OCI-LY3 (cell line): ENCODE measurements around the gene ARCN1.
"Not testable (repeated sequence)": the region's sequence is repeated elsewhere in the genome, so short reads cannot be mapped to it uniquely, and the experiment has no call there.

Source experiments
- H2AFZ ChIP-seq: fragments of 200-600, 300-600 bp; shearing (Covaris generic); 2 replicates; pipeline ENCODE4 v1.6.0; 2014; ENCODE audit warnings: antibody characterized with exemption, low read depth, low read length
- H3K27ac ChIP-seq: fragments of 200-600, 300-600 bp; sonication (generic); 2 replicates; pipeline ENCODE4 v1.5.1; 2014; ENCODE audit warnings: mild to moderate bottlenecking, low read length, moderate library complexity, mixed read lengths
- H3K27me3 ChIP-seq: fragments of 200-600, 300-600 bp; sonication (generic); 2 replicates; pipeline ENCODE4 v1.6.1; 2014; ENCODE audit warnings: low read depth, low read length, mixed read lengths
- H3K36me3 ChIP-seq: fragments of 200-600, 300-600 bp; sonication (generic); replicated peaks from 2 replicates; pipeline ENCODE3; 2014; ENCODE audit warnings: low read depth, low read length, mixed read lengths
- H3K4me1 ChIP-seq: fragments of 300-600, 200-600 bp; sonication (generic); 2 replicates; pipeline ENCODE4 v1.6.1; 2014; ENCODE audit warnings: low read length, mixed read lengths
- H3K4me2 ChIP-seq: fragments of 200-600, 300-600 bp; sonication (generic); 2 replicates; pipeline ENCODE4 v1.6.1; 2014; ENCODE audit warnings: low read length, mixed read lengths
- H3K4me3 ChIP-seq: fragments of 300-600, 200-600 bp; sonication (generic); 2 replicates; pipeline ENCODE4 v1.5.1; 2014; ENCODE audit warnings: antibody characterized with exemption, mild to moderate bottlenecking, low read length, moderate library complexity
- H3K79me2 ChIP-seq: fragments of 300-600, 200-600 bp; shearing (Covaris generic); 2 replicates; pipeline ENCODE4 v1.6.1; 2014; ENCODE audit warnings: mild to moderate bottlenecking, low read length, mixed read lengths
- H3K9ac ChIP-seq: fragments of 300-600, 200-600 bp; shearing (Covaris generic); 2 replicates; pipeline ENCODE4 v1.6.0; 2014; ENCODE audit warnings: mild to moderate bottlenecking, low read length, moderate library complexity
- H3K9me3 ChIP-seq: fragments of 200-600, 300-600 bp; shearing (Covaris generic); 2 replicates; pipeline ENCODE4 v1.6.1; 2014; ENCODE audit warnings: low read length, mixed read lengths; ENCODE audit not compliant: insufficient read depth
- H4K20me1 ChIP-seq: fragments of 200-600, 300-600 bp; sonication (generic); 2 replicates; pipeline ENCODE4 v1.6.1; 2016; ENCODE audit warnings: low read length, mixed read lengths; ENCODE audit not compliant: insufficient read depth
- CTCF ChIP-seq: fragments of 200-600, 300-600 bp; sonication (generic); IDR thresholded peaks from 2 replicates; pipeline ENCODE4 v1.5.1; 2014; ENCODE audit warnings: antibody characterized with exemption, low read length, low read depth
- EZH2phosphoT487 ChIP-seq: fragments of 200-600 bp; shearing (Covaris generic); IDR thresholded peaks from 2 replicates; pipeline ENCODE4 v1.6.1; 2018; ENCODE audit warnings: antibody characterized with exemption, mixed run types, low read depth

The ARCN1 gene

GRCh38 chr11:118569670-118570069, 2.5 kb upstream of the ARCN1 start:
- TF ChIP-seq EZH2phosphoT487, result no peak
- no peak for TF ChIP-seq CTCF
- Histone ChIP-seq H3K27me3 (no peaks in the 10 kb centered on the region), H3K9me3 (no peaks in the 10 kb centered on the region), H3K36me3 (peaks cover 6% of the 10 kb centered on the region), H3K4me3 (no peak overlapping the region), H3K4me1 (peaks cover 18% of the 10 kb centered on the region), H4K20me1 (peaks cover 17% of the 10 kb centered on the region), H3K4me2 (no peak overlapping the region), H3K9ac (no peak overlapping the region), H3K27ac (no peak overlapping the region), H3K79me2 (peaks cover 25% of the 10 kb centered on the region), H2AFZ (no peak overlapping the region)

GRCh38 chr11:118570787-118571186, 1.4 kb upstream of the ARCN1 start:
- peak overlapping the region; percentile 93; the same call in 1 of the 2 replicates for H2AFZ ChIP-seq
- H3K27ac ChIP-seq, result no peak overlapping the region
- no peaks in the 10 kb centered on the region for H3K27me3 ChIP-seq
- no peak overlapping the region for H3K9ac ChIP-seq
- H4K20me1 ChIP-seq, result peaks cover 29% of the 10 kb centered on the region
- peaks cover 6% of the 10 kb centered on the region for H3K36me3 ChIP-seq
- TF ChIP-seq EZH2phosphoT487 (no peak), CTCF (no peak)
- H3K79me2 ChIP-seq, result peaks cover 36% of the 10 kb centered on the region
- H3K9me3 ChIP-seq, result no peaks in the 10 kb centered on the region
- H3K4me1 ChIP-seq, result peaks cover 23% of the 10 kb centered on the region
- H3K4me3 ChIP-seq, result no peak overlapping the region
- no peak overlapping the region for H3K4me2 ChIP-seq

- H2AFZ ChIP-seq, result peak overlapping the region; percentile 93
- H4K20me1 ChIP-seq, result peaks cover 38% of the 10 kb centered on the region
- H3K9me3 ChIP-seq, H3K27me3 ChIP-seq, H3K27ac ChIP-seq: not testable (repeated sequence)
- peaks cover 45% of the 10 kb centered on the region for H3K79me2 ChIP-seq
- peak overlapping the region; percentile 98 for H3K4me3 ChIP-seq
- H3K4me1 ChIP-seq, result peaks cover 26% of the 10 kb centered on the region
- peaks cover 11% of the 10 kb centered on the region for H3K36me3 ChIP-seq
- H3K4me2 ChIP-seq, result peak overlapping the region; percentile 78
- H3K9ac ChIP-seq, result peak overlapping the region; percentile 62
These were observed 528 bp upstream of the ARCN1 start for GRCh38 chr11:118571701-118572060.

- Histone ChIP-seq H3K27ac (peak overlapping the region; percentile 80), H3K9me3 (no peaks in the 10 kb centered on the region), H3K36me3 (peaks cover 16% of the 10 kb centered on the region), H3K79me2 (peaks cover 59% of the 10 kb centered on the region), H3K4me1 (peaks cover 26% of the 10 kb centered on the region), H3K4me2 (peak overlapping the region; percentile 91), H3K9ac (peak overlapping the region; percentile 99), H3K27me3 (no peaks in the 10 kb centered on the region), H2AFZ (no peak overlapping the region), H3K4me3 (peak overlapping the region; percentile 98), H4K20me1 (peaks cover 49% of the 10 kb centered on the region)
- no peak for TF ChIP-seq CTCF
- no peak for TF ChIP-seq EZH2phosphoT487
These were observed 857 bp downstream of the ARCN1 start for GRCh38 chr11:118572981-118573550.
